Caco-2 (cell line): ENCODE results near the gene ATOX1. TPM values are rescaled to one million over a fixed set of nuclear protein-coding genes. Genes with fewer than 3 reads are reported as not detected.

Experiments
- BruUV-seq: library from RNA; stranded (reverse); fragments of 400-500 nt; replicated peaks from 2 replicates; lab custom pipeline; 2021; lab: Mats Ljungman, UMichigan
- CTCF ChIA-PET: fragments of 300-600 bp; sonication (Branson Sonifier 250); formaldehyde crosslinking; loops from one replicate; lab custom pipeline; 2022; ENCODE audit warnings: antibody characterized with exemption; lab: Charles Lee
- POLR2A ChIA-PET: fragments of 300-600 bp; sonication (Branson Sonifier 250); formaldehyde crosslinking; loops from one replicate; lab custom pipeline; 2022; ENCODE audit warnings: antibody characterized with exemption; lab: Charles Lee
- DNase-seq, 2 experiments: peaks; one replicate each; pipeline versions ENCODE4 v3.0.0 to v3.0.0-alpha.2; 2020 to 2022
- H3K27me3 ChIP-seq: replicated peaks from 2 replicates; pipeline ENCODE4 v1.6.0; 2011; ENCODE audit warnings: low read length; ENCODE audit not compliant: control insufficient read depth, insufficient read depth
- H3K36me3 ChIP-seq: 2 replicates; pipeline ENCODE4 v1.5.1; 2011; ENCODE audit warnings: low read length; ENCODE audit not compliant: control insufficient read depth, insufficient read depth
- H3K4me1 ChIP-seq: fragments of 250-450 bp; sonication (Bioruptor Pico); 2 replicates; pipeline ENCODE4 v1.5.1; 2020; ENCODE audit warnings: mild to moderate bottlenecking
- H3K4me3 ChIP-seq: 2 replicates; pipeline ENCODE4 v1.5.1; 2011; ENCODE audit warnings: low read depth, mild to moderate bottlenecking, control low read depth, low read length
- H3K9me3 ChIP-seq: fragments of 250-450 bp; sonication (Bioruptor Pico); 2 replicates; pipeline ENCODE4 v1.5.1; 2020; ENCODE audit warnings: mild to moderate bottlenecking, moderate library complexity
- H3K27ac Mint-ChIP-seq: one replicate; pipeline ENCODE4 v1.8.0; 2022; ENCODE audit warnings: mixed read lengths; ENCODE audit not compliant: unreplicated experiment
- H3K27me3 Mint-ChIP-seq: one replicate; pipeline ENCODE4 v1.8.0; 2022; ENCODE audit warnings: mixed read lengths; ENCODE audit not compliant: insufficient read depth, unreplicated experiment
- H3K36me3 Mint-ChIP-seq: one replicate; pipeline ENCODE4 v1.8.0; 2022; ENCODE audit warnings: mild to moderate bottlenecking, mixed read lengths; ENCODE audit not compliant: insufficient read depth, unreplicated experiment
- H3K4me1 Mint-ChIP-seq: one replicate; pipeline ENCODE4 v1.8.0; 2022; ENCODE audit warnings: low read depth, mixed read lengths; ENCODE audit not compliant: unreplicated experiment
- H3K4me3 Mint-ChIP-seq: one replicate; pipeline ENCODE4 v1.8.0; 2022; ENCODE audit warnings: mild to moderate bottlenecking, moderate library complexity, mixed read lengths; ENCODE audit not compliant: unreplicated experiment
- H3K9me3 Mint-ChIP-seq: one replicate; pipeline ENCODE4 v1.8.0; 2022; ENCODE audit warnings: mixed read lengths; ENCODE audit not compliant: unreplicated experiment
- CTCF ChIP-seq, 2 experiments: fragments of 200-600 bp in 1 of 2; IDR thresholded peaks; 1 replicate in 1 of 2; 2 replicates in 1 of 2; pipeline versions ENCODE4 v1.5.1 to v1.8.0; 2011 to 2022; ENCODE audit warnings: antibody characterized with exemption in 1 of 2, control low read depth in 1 of 2, inconsistent platforms in 1 of 2, low read depth in 1 of 2, low read length in 1 of 2, mild to moderate bottlenecking in 1 of 2, moderate library complexity in 1 of 2; ENCODE audit not compliant: insufficient read depth in 1 of 2, severe bottlenecking in 1 of 2, unreplicated experiment in 1 of 2
- intact Hi-C: fragments of 100-400 bp; cut with micrococcal nuclease; formaldehyde crosslinking; loops from one replicate; pipeline ENCODE4 v1.10.0; 2022; ENCODE audit not compliant: unreplicated experiment
- total RNA-seq: library from RNA; stranded (reverse); gene quantifications from 2 replicates; pipeline ENCODE4 v1.2.3, GENCODE V29; 2022

The ATOX1 gene
- total RNA-seq, 1 experiment from 2014 or later = 135 TPM

GRCh38 chr5:151739939-151740335 lies 18.5 kb downstream of the ATOX1 start:
- Mint-ChIP-seq H3K27ac (peak overlapping the region; percentile 51), H3K27me3 (no peaks in the 10 kb centered on the region), H3K9me3 (no peaks in the 10 kb centered on the region), H3K4me1 (peaks cover 16% of the 10 kb centered on the region), H3K36me3 (peaks cover 28% of the 10 kb centered on the region), H3K4me3 (no peak overlapping the region)
- intact Hi-C loops = loop anchor here (1.0 to 5.0 kb wide), 3 partner anchors 43 to 238 kb away; no protein-coding TSS in a partner anchor
- Histone ChIP-seq H3K4me3 (no peak overlapping the region), H3K9me3 (no peaks in the 10 kb centered on the region), H3K27me3 (no peaks in the 10 kb centered on the region), H3K36me3 (0 out of 2 replicates have a peak, but pooled peaks cover 1% of the 10 kb centered on the region), H3K4me1 (peaks cover 15% of the 10 kb centered on the region)
- DNase-seq = no peak
- POLR2A ChIA-PET = interaction anchor here (0.8 to 1.0 kb wide), 2 partner anchors 31 to 81 kb away, joined by 3 to 5 read pairs; partner anchors contain the start of gene G3BP1
- TF ChIP-seq CTCF (IDR thresholded peaks at IDR 0.05; ENCODE audit: insufficient read depth in 1 of 2, low read depth in 1 of 2, low read length in 1 of 2, severe bottlenecking in 1 of 2, unreplicated experiment in 1 of 2) = no peak
- BruUV-seq = no TSS peak
- CTCF ChIA-PET = interaction anchor here (0.6 to 3.5 kb wide), 7 partner anchors 31 to 92 kb away, joined by 3 to 48 read pairs (median 7); partner anchors contain the start of gene G3BP1

GRCh38 chr5:151739395-151739794 lies 19.0 kb downstream of the ATOX1 start:
- Histone ChIP-seq H3K4me3 (no peak overlapping the region), H3K4me1 (peaks cover 15% of the 10 kb centered on the region), H3K36me3 (0 out of 2 replicates have a peak, but pooled peaks cover 1% of the 10 kb centered on the region), H3K9me3 (no peaks in the 10 kb centered on the region), H3K27me3 (no peaks in the 10 kb centered on the region)
- TF ChIP-seq CTCF (IDR thresholded peaks at IDR 0.05; ENCODE audit: insufficient read depth in 1 of 2, low read depth in 1 of 2, low read length in 1 of 2, severe bottlenecking in 1 of 2, unreplicated experiment in 1 of 2) = no peak
- Mint-ChIP-seq H3K9me3 (no peaks in the 10 kb centered on the region), H3K27ac (no peak overlapping the region), H3K4me1 (peaks cover 16% of the 10 kb centered on the region), H3K4me3 (no peak overlapping the region), H3K36me3 (peaks cover 28% of the 10 kb centered on the region), H3K27me3 (no peaks in the 10 kb centered on the region)
- POLR2A ChIA-PET = interaction anchor here (1.0 kb wide), 1 partner anchor 32 kb away, joined by 5 read pairs; the partner anchor contains the start of gene G3BP1
- intact Hi-C loops = no loop called here
- BruUV-seq = no TSS peak
- no peak for DNase-seq
- CTCF ChIA-PET = interaction anchor here (0.6 to 3.5 kb wide), 6 partner anchors 36 to 361 kb away, joined by 3 to 48 read pairs (median 6); no protein-coding TSS in a partner anchor

- CTCF ChIA-PET = interaction anchor here (0.6 to 3.5 kb wide), 6 partner anchors 39 to 569 kb away, joined by 3 to 48 read pairs (median 4); no protein-coding TSS in a partner anchor
- H3K4me3 ChIP-seq = no peak overlapping the region
- H3K4me1 ChIP-seq = peaks cover 15% of the 10 kb centered on the region
- intact Hi-C loops = no loop called here
- H3K9me3 ChIP-seq = no peaks in the 10 kb centered on the region
- no peak overlapping the region for H3K4me3 Mint-ChIP-seq
- peaks cover 16% of the 10 kb centered on the region for H3K4me1 Mint-ChIP-seq
- no peaks in the 10 kb centered on the region for H3K27me3 ChIP-seq
- 0 out of 2 replicates have a peak, but pooled peaks cover 1% of the 10 kb centered on the region for H3K36me3 ChIP-seq
- POLR2A ChIA-PET = no interaction called here
- H3K27ac Mint-ChIP-seq = no peak overlapping the region
- no TSS peak for BruUV-seq
- no peaks in the 10 kb centered on the region for H3K9me3 Mint-ChIP-seq
- no peak for TF ChIP-seq CTCF (IDR thresholded peaks at IDR 0.05; ENCODE audit: insufficient read depth in 1 of 2, low read depth in 1 of 2, low read length in 1 of 2, severe bottlenecking in 1 of 2, unreplicated experiment in 1 of 2)
- H3K27me3 Mint-ChIP-seq = no peaks in the 10 kb centered on the region
- H3K36me3 Mint-ChIP-seq = peaks cover 19% of the 10 kb centered on the region
- no peak for DNase-seq
These were observed 20.1 kb downstream of the ATOX1 start for GRCh38 chr5:151738125-151738848.
